Activated T-helper 2 cell treated with anti-CD3 and anti-CD28 coated beads, Interferon-gamma antibody, Interleukin-2, Interleukin-4, amounts not matched to agents 10 μg/mL and 5 μg/mL and 100 μg/mL, durations not matched to agents 14 hours and 24 hours and 36 hours (primary cell): ENCODE data around the gene SLC34A1. TPM values are rescaled to one million over a fixed set of nuclear protein-coding genes. Genes with fewer than 3 reads are reported as not detected.
A peak's percentile ranks its signal among the peaks of the same experiment; 100 is the strongest.
"Not testable (repeated sequence)": the region's sequence is repeated elsewhere in the genome, so short reads cannot be mapped to it uniquely, and the experiment has no call there.

Experiments
- DNase-seq: peaks from one replicate; pipeline ENCODE4 v3.0.0; 2021; ENCODE audit warnings: low spot score
- H3K27ac Mint-ChIP-seq: one replicate; pipeline ENCODE4 v1.8.0; 2021; ENCODE audit warnings: mixed read lengths
- H3K27me3 Mint-ChIP-seq: one replicate; pipeline ENCODE4 v1.8.0; 2021; ENCODE audit warnings: low read depth, mixed read lengths
- H3K36me3 Mint-ChIP-seq: one replicate; pipeline ENCODE4 v1.8.0; 2021; ENCODE audit warnings: low read depth, mixed read lengths
- H3K4me1 Mint-ChIP-seq: one replicate; pipeline ENCODE4 v1.8.0; 2021; ENCODE audit warnings: low read depth, mixed read lengths
- H3K4me3 Mint-ChIP-seq: one replicate; pipeline ENCODE4 v1.8.0; 2021; ENCODE audit warnings: low read depth, mild to moderate bottlenecking, moderate library complexity, mixed read lengths
- H3K9me3 Mint-ChIP-seq: one replicate; pipeline ENCODE4 v1.8.0; 2021; ENCODE audit warnings: mixed read lengths
- intact Hi-C: fragments of 100-400 bp; cut with micrococcal nuclease; formaldehyde crosslinking; loops from one replicate; pipeline ENCODE4 v1.15.1; 2023
- total RNA-seq: library from RNA; stranded (reverse); gene quantifications from 2 replicates; pipeline ENCODE4 v1.2.3, GENCODE V29; 2022

The SLC34A1 gene
- total RNA-seq, 1 donor from 2014 or later = not detected

DNA sequence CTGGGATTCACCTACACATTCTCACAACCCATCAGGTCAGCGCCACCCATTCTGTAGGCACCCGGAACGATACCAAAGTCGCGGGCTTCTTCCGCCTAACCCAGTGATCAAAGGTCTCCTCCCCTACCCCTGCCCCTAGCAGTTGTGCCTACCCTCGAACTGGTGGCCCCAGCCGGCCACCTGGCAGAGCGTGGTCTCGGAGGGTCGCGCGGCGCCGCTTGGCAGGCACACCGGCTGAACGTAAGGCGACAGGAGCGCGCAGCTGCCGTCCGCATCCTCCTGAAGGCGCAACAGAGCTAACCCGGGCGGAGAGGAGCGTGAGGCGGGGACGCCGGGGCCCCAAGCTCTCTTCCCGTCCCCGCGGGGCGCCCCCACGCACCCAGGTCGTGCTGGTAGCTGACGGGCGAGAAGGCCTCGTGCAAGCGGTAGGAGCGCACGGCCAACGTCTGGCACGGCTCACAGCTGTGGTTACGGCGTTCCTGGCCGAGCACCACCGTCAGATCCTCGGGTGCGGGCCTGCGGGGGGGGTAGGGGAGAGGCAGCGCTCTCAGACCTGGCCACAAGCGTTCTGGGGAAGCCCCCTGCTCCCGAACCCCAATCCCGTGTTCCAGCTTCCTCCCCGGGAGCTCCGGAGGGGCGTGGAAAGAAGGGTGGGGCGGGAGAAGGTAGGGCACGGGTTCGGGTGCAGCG lies 19.0 kb downstream of the SLC34A1 start:
- H3K9me3 Mint-ChIP-seq = no peaks in the 10 kb centered on the region
- DNase-seq = peak; percentile 43

DNA sequence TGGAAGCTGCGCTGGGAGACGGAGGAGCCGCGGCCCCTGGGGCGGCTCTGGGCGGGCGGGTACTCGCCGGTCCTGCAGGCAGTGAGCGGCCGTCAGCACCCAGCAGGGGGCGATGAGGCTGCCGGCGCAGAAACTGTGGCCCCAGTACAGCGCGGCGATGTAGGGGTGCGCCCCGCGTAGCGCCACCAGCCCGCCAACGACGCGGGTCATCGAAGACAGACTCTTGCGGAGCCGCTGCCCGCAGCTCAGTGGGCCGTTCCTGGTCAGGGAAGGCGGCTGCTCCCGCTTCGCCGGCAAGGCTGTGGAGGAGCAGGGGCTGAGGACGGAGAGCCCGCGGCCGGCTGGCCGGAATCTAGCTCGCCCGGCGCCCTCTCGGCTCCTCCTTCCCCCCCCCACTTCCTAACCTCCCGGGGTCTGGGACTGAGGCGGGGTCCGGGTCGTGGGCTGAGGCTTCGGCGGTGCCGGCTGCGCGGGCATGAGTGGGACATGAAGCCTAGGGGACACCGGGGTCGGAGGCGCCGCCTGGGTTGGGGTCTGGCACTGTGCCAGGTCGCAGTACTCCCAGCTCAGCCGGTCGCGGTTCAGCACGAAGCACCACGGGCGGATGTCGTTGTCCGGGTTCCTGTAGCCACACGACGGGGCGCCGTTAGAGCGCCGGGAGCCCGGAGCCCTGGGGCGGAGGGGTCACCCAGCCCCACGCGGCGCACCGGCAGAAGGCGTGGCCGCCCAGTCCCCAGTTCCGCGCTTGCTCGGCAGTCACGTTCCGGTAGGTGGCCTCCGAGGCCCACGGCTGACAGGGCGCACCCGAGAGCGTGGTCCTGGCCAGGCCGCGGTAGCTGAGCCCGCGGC lies 19.8 kb downstream of the SLC34A1 start:
- Mint-ChIP-seq H3K36me3 (no peaks in the 10 kb centered on the region), H3K9me3 (no peaks in the 10 kb centered on the region), H3K27ac (no peak overlapping the region), H3K27me3 (peaks cover 23% of the 10 kb centered on the region), H3K4me3 (peak overlapping the region; percentile 79), H3K4me1 (peaks cover 19% of the 10 kb centered on the region)
- intact Hi-C loops = loop anchor here (1.0 to 5.0 kb wide), 5 partner anchors 14 to 93 kb away; partner anchors contain the start of genes GRK6 and PDLIM7
- DNase-seq = peak; percentile 81

More for the DNA sequence above, 19.0 kb downstream of the SLC34A1 start:
- H3K27me3 Mint-ChIP-seq = peaks cover 23% of the 10 kb centered on the region
- H3K27ac Mint-ChIP-seq = no peak overlapping the region
- no peaks in the 10 kb centered on the region for H3K36me3 Mint-ChIP-seq
- H3K4me3 Mint-ChIP-seq = peak overlapping the region; percentile 79
- H3K4me1 Mint-ChIP-seq = peaks cover 19% of the 10 kb centered on the region
- intact Hi-C loops = loop anchor here (1.0 to 5.0 kb wide), 4 partner anchors 13 to 94 kb away; partner anchors contain the start of gene PDLIM7

DNA sequence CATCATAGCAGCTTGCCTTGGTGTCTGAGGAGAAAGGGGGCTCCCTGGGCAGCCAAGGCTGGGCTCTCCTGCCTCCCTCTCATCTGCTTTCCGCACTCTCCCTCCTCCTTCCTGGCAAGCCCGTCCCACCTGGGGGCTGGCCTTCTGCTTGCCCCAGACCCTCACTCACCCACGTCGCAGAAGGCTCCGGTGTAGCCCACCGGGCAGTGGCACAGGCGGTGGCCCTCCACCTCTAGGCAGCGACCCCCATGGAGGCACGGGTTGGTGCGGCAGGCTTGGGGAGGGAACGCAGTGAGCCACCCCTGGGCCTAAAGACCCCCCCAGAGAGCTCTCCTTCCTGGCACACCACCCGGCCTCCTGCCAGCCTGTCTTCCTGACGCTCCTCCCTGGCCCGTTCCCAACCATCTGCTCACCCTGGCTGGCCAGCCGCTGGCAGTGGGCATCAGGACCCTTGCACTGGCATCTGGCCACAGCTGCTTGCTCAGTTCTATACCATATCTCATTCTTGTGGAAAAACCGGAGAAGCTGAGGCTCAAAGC lies 20.5 kb downstream of the SLC34A1 start:
- Mint-ChIP-seq H3K9me3 (no peaks in the 10 kb centered on the region), H3K27ac (no peak overlapping the region), H3K27me3 (peaks cover 23% of the 10 kb centered on the region), H3K4me3 (peak overlapping the region; percentile 54), H3K4me1 (peaks cover 19% of the 10 kb centered on the region), H3K36me3 (no peaks in the 10 kb centered on the region)
- intact Hi-C loops = loop anchor here (1.0 to 5.0 kb wide), 2 partner anchors 22 to 42 kb away; partner anchors contain the start of gene GRK6
- no peak for DNase-seq

GRCh38 chr5:177405312-177405711 lies 21.1 kb downstream of the SLC34A1 start:
- H3K27me3 Mint-ChIP-seq = peaks cover 23% of the 10 kb centered on the region
- no peak for DNase-seq
- H3K27ac Mint-ChIP-seq = no peak overlapping the region
- H3K9me3 Mint-ChIP-seq = no peaks in the 10 kb centered on the region
- intact Hi-C loops = no loop called here
- peaks cover 19% of the 10 kb centered on the region for H3K4me1 Mint-ChIP-seq
- no peaks in the 10 kb centered on the region for H3K36me3 Mint-ChIP-seq
- H3K4me3 Mint-ChIP-seq = peak overlapping the region; percentile 54

DNA sequence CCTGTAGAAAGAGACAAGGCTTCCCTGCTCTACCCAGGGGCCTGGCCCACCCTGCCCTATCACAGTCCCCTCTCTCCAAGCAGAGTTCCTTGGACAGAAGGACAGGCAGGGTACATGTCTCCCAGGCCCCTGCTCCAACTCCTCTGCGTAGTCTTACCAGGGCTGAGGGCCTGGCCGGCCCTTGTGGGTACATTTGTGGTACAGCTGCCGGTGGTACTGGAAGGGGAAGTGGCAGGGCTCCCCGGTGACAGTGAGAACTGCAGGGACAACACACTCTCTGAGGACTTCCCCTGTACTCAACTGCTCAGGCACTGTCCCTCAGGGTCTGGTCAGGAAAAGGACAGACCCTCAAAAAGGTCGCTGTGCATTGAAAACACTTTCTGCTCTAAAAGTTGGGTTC lies 21.6 kb downstream of the SLC34A1 start:
- no peak for DNase-seq
- Mint-ChIP-seq H3K9me3 (no peaks in the 10 kb centered on the region), H3K27ac (no peak overlapping the region), H3K27me3 (peaks cover 23% of the 10 kb centered on the region), H3K4me1 (peaks cover 24% of the 10 kb centered on the region), H3K36me3 (no peaks in the 10 kb centered on the region), H3K4me3 (no peak overlapping the region)
- intact Hi-C loops = no loop called here

- Mint-ChIP-seq H3K27ac (no peak within 1 kb of the TSS), H3K4me3 (no peak within 1 kb of the TSS), H3K4me1 (peaks cover 20% of the 10 kb centered on the region), H3K27me3 (no peaks in the 10 kb centered on the region), H3K9me3 (no peaks in the 10 kb centered on the region), H3K36me3 (no peaks in the 10 kb centered on the region)
- no peak for DNase-seq
- intact Hi-C loops = no loop called here
Measured at GRCh38 chr5:177409043-177409801, 25.0 kb downstream of the SLC34A1 start, which contains the start of gene F12. Gene F12, minus strand, starts transcription at chr5:177409564. Its CDS starts 37 bp downstream, at chr5:177409527.

- H3K9me3 Mint-ChIP-seq = no peaks in the 10 kb centered on the region
- no peak for DNase-seq
- intact Hi-C loops = no loop called here
- no peaks in the 10 kb centered on the region for H3K27me3 Mint-ChIP-seq
- no peak overlapping the region for H3K27ac Mint-ChIP-seq
- H3K36me3 Mint-ChIP-seq = no peaks in the 10 kb centered on the region
- H3K4me3 Mint-ChIP-seq = no peak overlapping the region
- peaks cover 21% of the 10 kb centered on the region for H3K4me1 Mint-ChIP-seq
Measured at GRCh38 chr5:177410575-177410974, 26.3 kb downstream of the SLC34A1 start.

- DNase-seq = no peak
- no peak overlapping the region for H3K4me3 Mint-ChIP-seq
Measured at GRCh38 chr5:177412603-177413233, 28.5 kb downstream of the SLC34A1 start.

DNA sequence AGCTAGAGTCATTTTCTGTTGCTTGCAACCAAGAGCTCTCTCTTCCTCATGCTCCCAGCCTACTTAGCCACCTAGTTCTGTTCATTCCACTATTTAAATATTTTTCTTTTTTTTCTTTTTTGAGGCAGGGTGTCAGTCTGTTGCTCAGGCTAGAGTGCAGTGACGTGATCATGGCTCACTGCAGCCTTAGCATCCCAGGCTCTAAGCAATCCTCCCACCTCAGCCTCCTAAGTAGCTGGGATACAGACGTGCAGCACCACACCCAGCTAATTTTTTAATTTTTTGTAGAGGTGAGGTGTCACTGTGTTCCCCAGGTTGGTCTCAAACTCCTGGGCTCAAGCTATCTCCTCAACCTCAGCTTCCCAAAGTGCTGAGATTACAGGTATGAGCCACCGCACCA lies 30.2 kb downstream of the SLC34A1 start:
- Mint-ChIP-seq H3K27me3 (no peaks in the 10 kb centered on the region), H3K36me3 (no peaks in the 10 kb centered on the region), H3K4me3 (no peak overlapping the region), H3K4me1 (peaks cover 21% of the 10 kb centered on the region), H3K27ac (no peak overlapping the region), H3K9me3 (no peaks in the 10 kb centered on the region)
- intact Hi-C loops = no loop called here
- DNase-seq = no peak

More at GRCh38 chr5:177412603-177413233, 28.5 kb downstream of the SLC34A1 start:
- Mint-ChIP-seq H3K27ac (no peak overlapping the region), H3K4me1 (peaks cover 21% of the 10 kb centered on the region), H3K9me3 (no peaks in the 10 kb centered on the region), H3K27me3 (no peaks in the 10 kb centered on the region), H3K36me3 (no peaks in the 10 kb centered on the region)
- intact Hi-C loops = no loop called here

GRCh38 chr5:177417081-177417480 lies 32.8 kb downstream of the SLC34A1 start:
- intact Hi-C loops, H3K36me3 Mint-ChIP-seq: not testable (repeated sequence)
- peaks cover 13% of the 10 kb centered on the region for H3K4me1 Mint-ChIP-seq

DNA sequence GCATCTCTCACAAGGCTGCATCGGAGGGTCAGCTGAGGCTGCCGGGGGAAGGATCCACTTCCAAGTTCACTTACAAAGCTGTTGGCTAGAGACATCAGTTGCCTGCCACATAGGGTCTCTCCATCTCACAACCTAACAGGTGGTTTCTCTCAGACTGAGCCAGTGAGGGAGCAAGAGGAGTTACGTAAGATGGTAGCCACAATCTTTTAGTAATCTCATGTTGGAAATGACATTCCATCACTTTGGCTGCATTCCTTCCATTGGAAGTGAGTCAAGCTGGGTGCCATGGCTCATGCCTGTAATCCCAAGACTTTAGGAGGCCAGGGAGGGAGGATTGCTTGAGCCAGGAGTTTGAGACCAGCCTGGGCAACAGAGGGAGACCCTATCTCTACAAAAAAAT lies 34.8 kb downstream of the SLC34A1 start:
- DNase-seq = no peak
- no peaks in the 10 kb centered on the region for H3K36me3 Mint-ChIP-seq
- H3K4me1 Mint-ChIP-seq = peaks cover 5% of the 10 kb centered on the region
- no peaks in the 10 kb centered on the region for H3K9me3 Mint-ChIP-seq
- H3K27me3 Mint-ChIP-seq = no peaks in the 10 kb centered on the region
- intact Hi-C loops = no loop called here
- no peak overlapping the region for H3K27ac Mint-ChIP-seq
- no peak overlapping the region for H3K4me3 Mint-ChIP-seq

More at GRCh38 chr5:177417081-177417480, 32.8 kb downstream of the SLC34A1 start:
- not testable (repeated sequence) for H3K4me3 Mint-ChIP-seq, H3K27me3 Mint-ChIP-seq, H3K9me3 Mint-ChIP-seq, H3K27ac Mint-ChIP-seq, DNase-seq

DNA sequence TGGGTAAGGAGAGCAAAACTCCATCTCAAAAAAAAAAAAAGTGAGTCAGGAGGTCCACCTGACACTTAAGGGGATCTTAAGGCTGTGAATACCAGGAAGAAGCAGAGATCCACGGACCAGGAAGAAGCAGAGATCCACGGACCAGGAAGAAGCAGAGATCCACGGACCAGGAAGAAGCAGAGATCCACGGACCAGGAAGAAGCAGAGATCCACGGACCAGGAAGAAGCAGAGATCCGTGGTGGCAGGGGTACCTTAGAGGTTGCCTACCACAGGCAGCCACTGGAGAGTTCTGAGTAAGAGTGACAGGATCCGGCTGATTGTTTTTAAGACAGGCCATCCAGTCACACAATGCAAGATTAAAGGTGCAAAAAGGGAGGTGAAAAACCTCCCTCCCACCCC lies 36.2 kb downstream of the SLC34A1 start:
- H3K27me3 Mint-ChIP-seq, H3K36me3 Mint-ChIP-seq, H3K9me3 Mint-ChIP-seq, H3K27ac Mint-ChIP-seq, H3K4me3 Mint-ChIP-seq, intact Hi-C loops, DNase-seq: not testable (repeated sequence)
- H3K4me1 Mint-ChIP-seq = peaks cover 13% of the 10 kb centered on the region
